ENCODE results near the gene RPGRIP1L.

Gene RPGRIP1L

GRCh38 chr16:53597776-53598175 lies 105.9 kb downstream of the RPGRIP1L start:
- Histone ChIP-seq H3K4me1 (no peaks in the 10 kb centered on the region), H3K9me3 (no peaks in the 10 kb centered on the region), H3K36me3 (no peaks in the 10 kb centered on the region), H3K27me3 (no peaks in the 10 kb centered on the region), H3K4me3 (ENCODE audit: low read depth, low read length) (no peak overlapping the region)
- TF ChIP-seq CTCF (IDR thresholded peaks at IDR 0.05; ENCODE audit: low read depth, low read length) = no peak
- DNase-seq = no peak

- no peak for DNase-seq
- no peak for TF ChIP-seq CTCF (IDR thresholded peaks at IDR 0.05; ENCODE audit: low read depth, low read length)
Observed at GRCh38 chr16:53588081-53588648, 115.5 kb downstream of the RPGRIP1L start.

GRCh38 chr16:53583401-53583800 lies 120.3 kb downstream of the RPGRIP1L start:
- Histone ChIP-seq H3K27me3 (no peaks in the 10 kb centered on the region), H3K9me3 (no peaks in the 10 kb centered on the region), H3K36me3 (no peaks in the 10 kb centered on the region), H3K4me3 (ENCODE audit: low read depth, low read length) (no peak overlapping the region), H3K4me1 (no peaks in the 10 kb centered on the region)
- TF ChIP-seq CTCF (IDR thresholded peaks at IDR 0.05; ENCODE audit: low read depth, low read length) = no peak
- DNase-seq = no peak

More at GRCh38 chr16:53588081-53588648, 115.5 kb downstream of the RPGRIP1L start:
- no peaks in the 10 kb centered on the region for H3K27me3 ChIP-seq
- no peaks in the 10 kb centered on the region for H3K9me3 ChIP-seq
- no peaks in the 10 kb centered on the region for H3K36me3 ChIP-seq
- H3K4me3 ChIP-seq (ENCODE audit: low read depth, low read length) = no peak overlapping the region
- H3K4me1 ChIP-seq = no peaks in the 10 kb centered on the region

GRCh38 chr16:53581784-53582183 lies 121.9 kb downstream of the RPGRIP1L start:
- TF ChIP-seq CTCF (IDR thresholded peaks at IDR 0.05; ENCODE audit: low read depth, low read length) = no peak
- Histone ChIP-seq H3K4me1 (no peaks in the 10 kb centered on the region), H3K9me3 (no peaks in the 10 kb centered on the region), H3K4me3 (ENCODE audit: low read depth, low read length) (no peak overlapping the region), H3K27me3 (no peaks in the 10 kb centered on the region), H3K36me3 (no peaks in the 10 kb centered on the region)
- no peak for DNase-seq

- Histone ChIP-seq H3K9me3 (no peaks in the 10 kb centered on the region), H3K36me3 (no peaks in the 10 kb centered on the region), H3K4me1 (no peaks in the 10 kb centered on the region), H3K4me3 (ENCODE audit: low read depth, low read length) (no peak overlapping the region), H3K27me3 (no peaks in the 10 kb centered on the region)
- DNase-seq = no peak
- TF ChIP-seq CTCF (IDR thresholded peaks at IDR 0.05; ENCODE audit: low read depth, low read length) = no peak
Observed at GRCh38 chr16:53580038-53580802, 123.4 kb downstream of the RPGRIP1L start.

- Histone ChIP-seq H3K36me3 (no peaks in the 10 kb centered on the region), H3K4me1 (no peaks in the 10 kb centered on the region), H3K27me3 (no peaks in the 10 kb centered on the region), H3K4me3 (ENCODE audit: low read depth, low read length) (no peak overlapping the region), H3K9me3 (no peaks in the 10 kb centered on the region)
- DNase-seq = no peak
- no peak for TF ChIP-seq CTCF (IDR thresholded peaks at IDR 0.05; ENCODE audit: low read depth, low read length)
Observed at GRCh38 chr16:53576904-53577303, 126.8 kb downstream of the RPGRIP1L start.
